ENCODE measurements around the gene NRIP3. TPM values are rescaled to one million over a fixed set of nuclear protein-coding genes. Genes with fewer than 3 reads are reported as not detected.

NRIP3 gene
- total RNA-seq, 1 donor from 2014 or later = 1.4 TPM

DNA sequence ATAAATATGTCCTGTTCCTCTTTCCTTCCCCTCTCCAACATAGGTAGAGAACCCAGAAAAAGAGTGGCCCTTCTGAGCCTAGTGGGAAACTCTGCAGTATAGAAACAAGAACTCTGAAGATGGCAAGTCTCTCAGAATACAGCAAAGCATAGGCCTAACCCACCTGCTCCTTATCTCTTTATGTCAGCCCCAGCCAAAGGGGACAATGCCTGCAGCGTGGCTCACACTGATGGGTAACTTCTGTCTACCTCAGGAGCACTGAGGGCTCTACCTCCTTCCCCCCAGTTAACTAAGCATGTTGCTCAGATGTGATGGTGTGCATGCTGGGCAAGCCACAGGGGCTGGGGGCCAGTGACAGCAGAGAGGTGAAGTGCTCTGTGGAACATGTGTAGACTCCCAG is 4.9 kb upstream of the NRIP3 start:
- peaks cover 6% of the 10 kb centered on the region for H3K36me3 Mint-ChIP-seq (ENCODE audit: low read depth, unreplicated experiment)

GRCh38 chr11:9008011-9008550 is 4.3 kb upstream of the NRIP3 start:
- Mint-ChIP-seq H3K27me3 (ENCODE audit: unreplicated experiment) (peaks cover 19% of the 10 kb centered on the region), H3K4me3 (ENCODE audit: unreplicated experiment) (no peak overlapping the region), H3K9me3 (ENCODE audit: unreplicated experiment) (no peaks in the 10 kb centered on the region), H3K4me1 (ENCODE audit: unreplicated experiment) (peaks cover 8% of the 10 kb centered on the region), H3K27ac (ENCODE audit: unreplicated experiment) (no peak overlapping the region), H3K36me3 (ENCODE audit: low read depth, unreplicated experiment) (peaks cover 8% of the 10 kb centered on the region)
- TF ChIP-seq CTCF (IDR thresholded peaks at IDR 0.05; ENCODE audit: unreplicated experiment) = no peak
- no peak for DNase-seq (ENCODE audit: low spot score)

More for the DNA sequence above, 4.9 kb upstream of the NRIP3 start:
- peaks cover 5% of the 10 kb centered on the region for H3K4me1 Mint-ChIP-seq (ENCODE audit: unreplicated experiment)
- H3K9me3 Mint-ChIP-seq (ENCODE audit: unreplicated experiment) = no peaks in the 10 kb centered on the region
- H3K27ac Mint-ChIP-seq (ENCODE audit: unreplicated experiment) = no peak overlapping the region
- no peak for TF ChIP-seq CTCF (IDR thresholded peaks at IDR 0.05; ENCODE audit: unreplicated experiment)
- DNase-seq (ENCODE audit: low spot score) = no peak
- peaks cover 15% of the 10 kb centered on the region for H3K27me3 Mint-ChIP-seq (ENCODE audit: unreplicated experiment)
- H3K4me3 Mint-ChIP-seq (ENCODE audit: unreplicated experiment) = no peak overlapping the region

DNA sequence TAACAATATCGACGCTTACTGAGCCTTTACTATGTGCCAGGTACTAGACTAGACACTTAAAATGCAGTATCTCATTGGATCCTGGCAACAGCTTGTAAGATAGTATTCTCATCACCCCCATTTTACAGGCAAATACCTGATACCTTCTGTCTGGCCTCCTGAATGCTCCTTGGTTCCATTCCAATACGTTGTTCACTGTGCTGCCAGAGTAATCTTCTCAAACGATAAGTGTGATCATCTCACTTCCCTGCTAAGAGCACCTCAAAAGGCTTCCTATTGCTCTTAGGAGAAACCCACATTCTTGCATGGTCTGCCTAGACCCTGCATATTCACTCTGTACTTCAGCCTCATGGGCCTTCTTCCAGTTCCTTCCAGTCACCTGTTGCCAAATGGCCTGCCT is 1.3 kb upstream of the NRIP3 start:
- Mint-ChIP-seq H3K4me3 (ENCODE audit: unreplicated experiment) (peak overlapping the region; percentile 34), H3K4me1 (ENCODE audit: unreplicated experiment) (peaks cover 15% of the 10 kb centered on the region), H3K36me3 (ENCODE audit: low read depth, unreplicated experiment) (peaks cover 9% of the 10 kb centered on the region), H3K27me3 (ENCODE audit: unreplicated experiment) (peaks cover 19% of the 10 kb centered on the region), H3K27ac (ENCODE audit: unreplicated experiment) (no peak overlapping the region), H3K9me3 (ENCODE audit: unreplicated experiment) (no peaks in the 10 kb centered on the region)
- TF ChIP-seq CTCF (IDR thresholded peaks at IDR 0.05; ENCODE audit: unreplicated experiment) = no peak
- DNase-seq (ENCODE audit: low spot score) = no peak

DNA sequence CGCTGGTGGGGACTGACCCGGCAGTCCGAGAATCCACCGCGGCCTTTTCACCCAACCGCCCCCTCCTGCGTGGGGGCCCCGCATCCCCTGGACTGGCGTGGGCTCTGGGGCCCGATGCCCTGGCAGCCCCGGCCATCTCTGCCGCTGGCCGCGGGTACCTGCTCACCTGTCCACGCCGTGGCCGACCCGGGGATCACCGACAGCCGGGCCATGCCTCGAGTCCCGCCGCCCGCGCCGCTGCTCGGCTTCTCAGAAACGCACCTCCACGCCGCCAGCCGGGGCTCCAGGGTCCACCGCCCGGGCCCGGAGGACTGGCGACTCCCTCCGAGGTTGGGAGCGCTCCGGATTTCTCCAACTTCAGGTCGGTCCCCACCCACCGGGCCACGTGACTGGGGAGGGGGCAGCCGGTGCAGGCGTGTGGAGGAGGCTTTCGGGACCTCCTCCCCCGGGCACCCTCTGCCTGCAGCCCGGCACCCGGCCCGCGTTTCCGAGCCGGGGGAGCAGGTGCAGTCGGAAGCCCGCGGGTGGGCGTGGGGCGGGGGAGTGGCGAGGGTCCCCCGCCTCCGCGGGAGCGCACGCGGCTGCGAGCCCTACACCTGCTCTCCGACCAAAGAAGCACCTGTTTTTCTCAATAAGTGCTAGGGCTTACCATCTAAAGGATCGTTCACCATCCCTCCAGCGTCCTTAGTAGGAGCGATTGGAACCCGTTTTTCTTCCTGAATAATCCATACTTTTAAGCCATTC is 554 bp upstream of the NRIP3 start:
- no peak overlapping the region for H3K27ac Mint-ChIP-seq (ENCODE audit: unreplicated experiment)
- peaks cover 9% of the 10 kb centered on the region for H3K36me3 Mint-ChIP-seq (ENCODE audit: low read depth, unreplicated experiment)
- H3K27me3 Mint-ChIP-seq (ENCODE audit: unreplicated experiment) = peaks cover 19% of the 10 kb centered on the region
- DNase-seq (ENCODE audit: low spot score) = peak; percentile 22
- peaks cover 15% of the 10 kb centered on the region for H3K4me1 Mint-ChIP-seq (ENCODE audit: unreplicated experiment)
- H3K9me3 Mint-ChIP-seq (ENCODE audit: unreplicated experiment) = no peaks in the 10 kb centered on the region
- peak overlapping the region; percentile 34 for H3K4me3 Mint-ChIP-seq (ENCODE audit: unreplicated experiment)
- no peak for TF ChIP-seq CTCF (IDR thresholded peaks at IDR 0.05; ENCODE audit: unreplicated experiment)

DNA sequence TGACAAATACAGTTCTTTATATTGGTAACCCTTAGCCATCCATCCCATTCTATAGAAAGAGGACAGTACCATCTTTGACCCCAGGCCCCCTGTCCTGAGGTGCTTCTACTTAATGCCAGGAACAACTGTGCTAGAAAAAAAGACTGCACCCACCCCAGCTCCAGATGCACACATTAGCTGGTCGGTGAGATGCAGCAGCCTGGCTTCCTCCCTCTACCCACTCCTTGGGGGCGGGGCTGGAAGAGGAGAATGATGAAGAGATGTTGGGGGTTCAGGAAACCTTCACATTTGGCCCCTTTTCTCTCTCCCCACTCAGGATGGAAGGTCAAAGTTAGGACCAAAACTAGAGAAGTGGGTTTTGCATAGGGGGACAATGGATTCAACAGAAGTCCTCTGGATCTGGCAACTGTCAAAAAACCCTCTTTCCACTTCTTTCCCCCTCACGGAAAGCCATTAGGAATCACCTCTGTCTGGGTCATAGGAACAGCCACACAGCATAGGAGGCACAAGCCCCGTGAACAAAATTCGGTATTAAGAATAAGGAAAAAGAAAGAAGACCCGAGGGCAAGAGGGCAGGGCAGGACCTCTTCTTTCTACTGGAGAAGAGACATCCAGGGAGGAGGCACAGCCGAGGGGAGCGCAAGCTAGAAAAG is 755 bp downstream of the NRIP3 start:
- DNase-seq (ENCODE audit: low spot score) = no peak
- Mint-ChIP-seq H3K27me3 (ENCODE audit: unreplicated experiment) (peaks cover 15% of the 10 kb centered on the region), H3K4me3 (ENCODE audit: unreplicated experiment) (peak overlapping the region; percentile 85), H3K27ac (ENCODE audit: unreplicated experiment) (peak overlapping the region; percentile 2), H3K36me3 (ENCODE audit: low read depth, unreplicated experiment) (peaks cover 9% of the 10 kb centered on the region), H3K4me1 (ENCODE audit: unreplicated experiment) (peaks cover 15% of the 10 kb centered on the region), H3K9me3 (ENCODE audit: unreplicated experiment) (no peaks in the 10 kb centered on the region)
- no peak for TF ChIP-seq CTCF (IDR thresholded peaks at IDR 0.05; ENCODE audit: unreplicated experiment)
